ENCODE results near the gene ATL3. TPM values are rescaled to one million over a fixed set of nuclear protein-coding genes. Genes with fewer than 3 reads are reported as not detected.

Gene ATL3
- total RNA-seq, 1 experiment from 2014 or later, result 52.2 TPM

GRCh38 chr11:63670433-63671321 lies 499 bp downstream of the ATL3 start:
- peak overlapping the region; percentile 84 for H3K27ac Mint-ChIP-seq (ENCODE audit: unreplicated experiment)
- BruUV-seq (replicated peaks), result no TSS peak
- peaks cover 25% of the 10 kb centered on the region for H3K4me1 Mint-ChIP-seq (ENCODE audit: low read depth, unreplicated experiment)
- H3K9me3 Mint-ChIP-seq (ENCODE audit: low read depth, unreplicated experiment), result peaks cover 2% of the 10 kb centered on the region
- H3K27me3 Mint-ChIP-seq (ENCODE audit: unreplicated experiment), result no peaks in the 10 kb centered on the region
- peak overlapping the region; percentile 75 for H3K4me3 Mint-ChIP-seq (ENCODE audit: low read depth, unreplicated experiment)
- H3K36me3 Mint-ChIP-seq (ENCODE audit: insufficient read depth, unreplicated experiment), result peaks cover 51% of the 10 kb centered on the region
- peak; percentile 75 for DNase-seq
- TF ChIP-seq CTCF (IDR thresholded peaks at IDR 0.05; ENCODE audit: unreplicated experiment), result peak; percentile 39
- CTCF ChIA-PET, result interaction anchor here (0.7 to 2.5 kb wide), 2 partner anchors 11 to 68 kb away, joined by 5 to 11 read pairs; partner anchors contain the start of gene RTN3
- intact Hi-C loops (cut with micrococcal nuclease; ENCODE audit: unreplicated experiment), result loop anchor here (1.0 kb wide), 1 partner anchor 68 kb away; no protein-coding TSS in a partner anchor

DNA sequence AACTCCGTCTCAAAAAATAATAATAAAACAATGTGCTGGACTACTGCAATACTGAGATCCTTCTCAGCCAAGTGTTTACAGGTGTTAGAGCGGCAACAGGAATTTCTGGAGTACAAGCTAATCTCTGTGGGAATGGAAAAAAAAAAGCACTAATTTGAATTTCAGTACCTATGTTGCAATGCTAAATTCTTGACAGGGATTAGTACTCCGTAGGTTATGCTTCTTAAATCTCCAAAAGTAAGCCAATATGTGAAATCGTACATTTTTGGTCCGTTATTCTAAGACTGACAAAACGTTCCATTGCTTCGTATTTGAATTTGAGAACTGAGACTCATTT lies 1.1 kb downstream of the ATL3 start:
- no peak for DNase-seq

DNA sequence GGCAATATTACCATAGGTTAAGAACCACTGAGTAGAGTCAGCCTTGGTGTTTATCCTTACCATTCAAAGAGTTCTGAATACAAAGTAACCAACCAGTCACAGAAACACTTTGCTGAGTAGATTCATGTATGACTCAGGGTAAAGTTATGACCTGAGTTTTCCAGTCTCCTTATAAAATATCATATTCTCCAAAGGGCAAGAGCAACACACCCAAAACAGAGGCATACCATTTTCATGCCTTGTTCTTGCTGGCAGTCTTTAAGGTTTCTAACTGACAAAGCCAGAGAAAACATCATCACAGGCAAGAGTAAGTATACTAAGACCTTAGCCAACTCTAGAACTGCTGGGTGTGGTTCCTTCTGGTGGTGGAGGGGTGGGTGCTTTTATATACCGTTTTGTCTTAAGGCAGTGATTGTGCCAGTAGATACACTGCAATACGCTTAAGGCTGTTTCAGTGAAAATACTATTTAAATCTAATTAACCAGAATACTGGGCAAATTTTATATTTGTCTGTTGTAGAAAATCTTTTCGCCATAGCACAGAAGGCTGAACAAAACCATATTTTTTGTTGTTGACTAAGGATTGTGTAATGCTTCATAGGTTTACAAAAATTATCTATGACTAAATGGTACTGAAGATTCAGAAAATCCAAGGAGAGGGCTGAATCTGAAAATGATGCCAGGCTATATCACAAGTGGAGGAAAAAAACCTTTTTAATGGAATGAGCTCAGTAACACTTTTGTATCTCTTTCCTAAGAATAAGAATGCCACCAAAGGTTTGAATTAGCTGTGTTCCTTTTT lies 3.0 kb downstream of the ATL3 start:
- no peak overlapping the region for H3K4me3 Mint-ChIP-seq (ENCODE audit: low read depth, unreplicated experiment)
- peak overlapping the region; percentile 66 for H3K27ac Mint-ChIP-seq (ENCODE audit: unreplicated experiment)
- no peak for TF ChIP-seq CTCF (IDR thresholded peaks at IDR 0.05; ENCODE audit: unreplicated experiment)
- H3K36me3 Mint-ChIP-seq (ENCODE audit: insufficient read depth, unreplicated experiment), result peaks cover 51% of the 10 kb centered on the region
- H3K9me3 Mint-ChIP-seq (ENCODE audit: low read depth, unreplicated experiment), result peaks cover 2% of the 10 kb centered on the region
- intact Hi-C loops (cut with micrococcal nuclease; ENCODE audit: unreplicated experiment), result no loop called here
- DNase-seq, result no peak
- CTCF ChIA-PET, result no interaction called here
- BruUV-seq (replicated peaks), result TSS peak; percentile 2
- peaks cover 33% of the 10 kb centered on the region for H3K4me1 Mint-ChIP-seq (ENCODE audit: low read depth, unreplicated experiment)
- no peaks in the 10 kb centered on the region for H3K27me3 Mint-ChIP-seq (ENCODE audit: unreplicated experiment)

More for the DNA sequence above, 1.1 kb downstream of the ATL3 start:
- CTCF ChIA-PET, result interaction anchor here (2.5 kb wide), 1 partner anchor 12 kb away, joined by 11 read pairs; the partner anchor contains the start of gene RTN3
- TF ChIP-seq CTCF (IDR thresholded peaks at IDR 0.05; ENCODE audit: unreplicated experiment), result no peak
- Mint-ChIP-seq H3K4me3 (ENCODE audit: low read depth, unreplicated experiment) (peak overlapping the region; percentile 75), H3K4me1 (ENCODE audit: low read depth, unreplicated experiment) (peaks cover 25% of the 10 kb centered on the region), H3K27me3 (ENCODE audit: unreplicated experiment) (no peaks in the 10 kb centered on the region), H3K36me3 (ENCODE audit: insufficient read depth, unreplicated experiment) (peaks cover 51% of the 10 kb centered on the region), H3K9me3 (ENCODE audit: low read depth, unreplicated experiment) (peaks cover 2% of the 10 kb centered on the region), H3K27ac (ENCODE audit: unreplicated experiment) (peak overlapping the region; percentile 63)
- intact Hi-C loops (cut with micrococcal nuclease; ENCODE audit: unreplicated experiment), result loop anchor here (1.0 kb wide), 1 partner anchor 68 kb away; no protein-coding TSS in a partner anchor
- TSS peak; percentile 70 for BruUV-seq (replicated peaks)

DNA sequence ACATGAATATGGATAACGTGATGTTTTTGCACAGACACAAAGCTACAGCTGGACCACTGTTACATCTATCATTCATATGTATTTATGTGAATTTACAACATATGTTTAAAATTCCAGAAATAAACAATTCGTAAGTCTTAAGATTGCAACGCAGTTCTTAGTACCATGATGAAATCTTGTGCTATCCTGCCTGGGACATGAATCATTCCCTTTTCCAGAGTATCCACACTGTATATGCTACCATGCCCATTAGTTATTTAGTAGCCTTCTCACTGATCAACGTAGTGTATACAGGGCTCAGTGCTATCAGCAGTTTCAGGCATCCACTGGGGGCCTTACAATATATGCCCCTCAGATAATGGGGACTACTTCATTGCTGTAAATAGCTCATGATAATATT lies 4.3 kb downstream of the ATL3 start:
- Mint-ChIP-seq H3K27ac (ENCODE audit: unreplicated experiment) (no peak overlapping the region), H3K36me3 (ENCODE audit: insufficient read depth, unreplicated experiment) (peaks cover 44% of the 10 kb centered on the region)
- DNase-seq, result no peak

More for the DNA sequence above, 4.3 kb downstream of the ATL3 start:
- no peak overlapping the region for H3K4me3 Mint-ChIP-seq (ENCODE audit: low read depth, unreplicated experiment)
- peaks cover 25% of the 10 kb centered on the region for H3K4me1 Mint-ChIP-seq (ENCODE audit: low read depth, unreplicated experiment)
- no peak for TF ChIP-seq CTCF (IDR thresholded peaks at IDR 0.05; ENCODE audit: unreplicated experiment)
- no peaks in the 10 kb centered on the region for H3K9me3 Mint-ChIP-seq (ENCODE audit: low read depth, unreplicated experiment)
- no peaks in the 10 kb centered on the region for H3K27me3 Mint-ChIP-seq (ENCODE audit: unreplicated experiment)
- CTCF ChIA-PET, result no interaction called here
- intact Hi-C loops (cut with micrococcal nuclease; ENCODE audit: unreplicated experiment), result no loop called here
- BruUV-seq (replicated peaks), result no TSS peak
